Hepatocyte (in vitro differentiated cells): ENCODE measurements around the gene CYP1A2. TPM values are rescaled to one million over a fixed set of nuclear protein-coding genes. Genes with fewer than 3 reads are reported as not detected.
A peak's percentile ranks its signal among the peaks of the same experiment; 100 is the strongest.

ENCODE experiments used
- DNase-seq: peaks from one replicate; pipeline ENCODE4 v3.0.0-alpha.2; 2016; ENCODE audit warnings: low spot score
- H2AFZ ChIP-seq: fragments of 200-600 bp; sonication (generic); 2 replicates; pipeline ENCODE4 v1.6.0; 2016; ENCODE audit warnings: antibody characterized with exemption, mild to moderate bottlenecking
- H3K27ac ChIP-seq: fragments of 200-600 bp; sonication (generic); 2 replicates; pipeline ENCODE4 v1.5.1; 2016; ENCODE audit warnings: mild to moderate bottlenecking
- H3K27me3 ChIP-seq: fragments of 200-600 bp; sonication (generic); 2 replicates; pipeline ENCODE4 v1.6.1; 2016
- H3K36me3 ChIP-seq: fragments of 200-600 bp; sonication (generic); replicated peaks from 2 replicates; pipeline ENCODE4 v1.5.1; 2016; ENCODE audit warnings: low read depth; ENCODE audit not compliant: insufficient read depth
- H3K4me1 ChIP-seq: fragments of 200-600 bp; sonication (generic); 2 replicates; pipeline ENCODE4 v1.5.1; 2016; ENCODE audit warnings: mild to moderate bottlenecking, moderate library complexity; ENCODE audit not compliant: insufficient read depth
- H3K4me2 ChIP-seq: fragments of 200-600 bp; sonication (generic); 2 replicates; pipeline ENCODE4 v1.6.0; 2016
- H3K4me3 ChIP-seq: fragments of 200-600 bp; sonication (generic); 2 replicates; pipeline ENCODE4 v1.5.1; 2016; ENCODE audit warnings: mild to moderate bottlenecking
- H3K79me2 ChIP-seq: fragments of 200-600 bp; sonication (generic); 2 replicates; pipeline ENCODE4 v1.6.0; 2017; ENCODE audit warnings: mild to moderate bottlenecking
- H3K9me2 ChIP-seq: fragments of 200-600 bp; sonication (generic); replicated peaks from 2 replicates; pipeline ENCODE4 v1.6.0; 2017; ENCODE audit warnings: mild to moderate bottlenecking; ENCODE audit not compliant: insufficient read depth
- H3K9me3 ChIP-seq: fragments of 200-600 bp; sonication (generic); 2 replicates; pipeline ENCODE4 v1.5.1; 2016; ENCODE audit warnings: low read depth, mild to moderate bottlenecking
- H4K20me1 ChIP-seq: fragments of 200-600 bp; sonication (generic); 2 replicates; pipeline ENCODE4 v1.6.0; 2016; ENCODE audit warnings: mild to moderate bottlenecking; ENCODE audit not compliant: insufficient read depth, poor library complexity, severe bottlenecking
- EZH2 ChIP-seq: fragments of 200-600 bp; sonication (generic); IDR thresholded peaks from 2 replicates; pipeline ENCODE4 v1.6.1; 2016; ENCODE audit warnings: antibody characterized with exemption, mild to moderate bottlenecking, borderline replicate concordance
- EZH2phosphoT487 ChIP-seq: fragments of 200-600 bp; sonication (generic); IDR thresholded peaks from one replicate; pipeline ENCODE4 v1.6.1; 2018; ENCODE audit warnings: antibody characterized with exemption, mild to moderate bottlenecking, low read depth, moderate library complexity; ENCODE audit not compliant: unreplicated experiment, severe bottlenecking
- WGBS: methylation state at CpG from one replicate; pipeline ENCODE4 v1.1.6; 2016; ENCODE audit warnings: low lambda C conversion rate; ENCODE audit errors: missing lambda C conversion rate; 5-methylcytosine and 5-hydroxymethylcytosine counted together
- polyA plus RNA-seq: library from polyadenylated mRNA; unstranded; fragments of >200 nt; fragmentation: Nextera tagmentation; extraction: Ambion mirVana; gene quantifications from 2 replicates; pipeline ENCODE4 v1.2.1, GENCODE V29; 2016
- total RNA-seq: library from RNA; depleted of rRNA; stranded (reverse); fragments of >200 nt; gene quantifications from 2 replicates; pipeline ENCODE4 v1.2.3, GENCODE V29; 2014
- TF ChIP-seq, protein P1 (sequence below): fragments of 200-600 bp; sonication (generic); IDR thresholded peaks from 2 replicates; pipeline ENCODE4 v1.5.1; 2016; ENCODE audit warnings: antibody characterized with exemption, mild to moderate bottlenecking; ENCODE audit not compliant: poor library complexity

The CYP1A2 gene
- total and polyA plus RNA-seq, 2 experiments from 2014 or later: 0.17 TPM; not detected in 1

- H3K79me2 ChIP-seq: peaks cover 41% of the 10 kb centered on the region
- no peaks in the 10 kb centered on the region for H3K9me3 ChIP-seq
- DNase-seq: no peak
- H3K4me1 ChIP-seq: peaks cover 44% of the 10 kb centered on the region
- H4K20me1 ChIP-seq: peaks cover 29% of the 10 kb centered on the region
- H3K36me3 ChIP-seq: no peaks in the 10 kb centered on the region
- 65% methylated on average over 16 of the region's 16 CpGs for WGBS
- peak overlapping the region; percentile 55 for H3K27ac ChIP-seq
- peak overlapping the region; percentile 99 for H3K4me2 ChIP-seq
- H3K27me3 ChIP-seq: no peaks in the 10 kb centered on the region
- TF ChIP-seq, protein P1, sequence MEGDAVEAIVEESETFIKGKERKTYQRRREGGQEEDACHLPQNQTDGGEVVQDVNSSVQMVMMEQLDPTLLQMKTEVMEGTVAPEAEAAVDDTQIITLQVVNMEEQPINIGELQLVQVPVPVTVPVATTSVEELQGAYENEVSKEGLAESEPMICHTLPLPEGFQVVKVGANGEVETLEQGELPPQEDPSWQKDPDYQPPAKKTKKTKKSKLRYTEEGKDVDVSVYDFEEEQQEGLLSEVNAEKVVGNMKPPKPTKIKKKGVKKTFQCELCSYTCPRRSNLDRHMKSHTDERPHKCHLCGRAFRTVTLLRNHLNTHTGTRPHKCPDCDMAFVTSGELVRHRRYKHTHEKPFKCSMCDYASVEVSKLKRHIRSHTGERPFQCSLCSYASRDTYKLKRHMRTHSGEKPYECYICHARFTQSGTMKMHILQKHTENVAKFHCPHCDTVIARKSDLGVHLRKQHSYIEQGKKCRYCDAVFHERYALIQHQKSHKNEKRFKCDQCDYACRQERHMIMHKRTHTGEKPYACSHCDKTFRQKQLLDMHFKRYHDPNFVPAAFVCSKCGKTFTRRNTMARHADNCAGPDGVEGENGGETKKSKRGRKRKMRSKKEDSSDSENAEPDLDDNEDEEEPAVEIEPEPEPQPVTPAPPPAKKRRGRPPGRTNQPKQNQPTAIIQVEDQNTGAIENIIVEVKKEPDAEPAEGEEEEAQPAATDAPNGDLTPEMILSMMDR: no peak
- TF ChIP-seq EZH2 (no peak), EZH2phosphoT487 (no peak)
- no peak overlapping the region for H2AFZ ChIP-seq
- H3K9me2 ChIP-seq: no peaks in the 10 kb centered on the region
- no peak overlapping the region for H3K4me3 ChIP-seq
These were observed 32.1 kb downstream of the CYP1A2 start for GRCh38 chr15:74780523-74781430.

DNA sequence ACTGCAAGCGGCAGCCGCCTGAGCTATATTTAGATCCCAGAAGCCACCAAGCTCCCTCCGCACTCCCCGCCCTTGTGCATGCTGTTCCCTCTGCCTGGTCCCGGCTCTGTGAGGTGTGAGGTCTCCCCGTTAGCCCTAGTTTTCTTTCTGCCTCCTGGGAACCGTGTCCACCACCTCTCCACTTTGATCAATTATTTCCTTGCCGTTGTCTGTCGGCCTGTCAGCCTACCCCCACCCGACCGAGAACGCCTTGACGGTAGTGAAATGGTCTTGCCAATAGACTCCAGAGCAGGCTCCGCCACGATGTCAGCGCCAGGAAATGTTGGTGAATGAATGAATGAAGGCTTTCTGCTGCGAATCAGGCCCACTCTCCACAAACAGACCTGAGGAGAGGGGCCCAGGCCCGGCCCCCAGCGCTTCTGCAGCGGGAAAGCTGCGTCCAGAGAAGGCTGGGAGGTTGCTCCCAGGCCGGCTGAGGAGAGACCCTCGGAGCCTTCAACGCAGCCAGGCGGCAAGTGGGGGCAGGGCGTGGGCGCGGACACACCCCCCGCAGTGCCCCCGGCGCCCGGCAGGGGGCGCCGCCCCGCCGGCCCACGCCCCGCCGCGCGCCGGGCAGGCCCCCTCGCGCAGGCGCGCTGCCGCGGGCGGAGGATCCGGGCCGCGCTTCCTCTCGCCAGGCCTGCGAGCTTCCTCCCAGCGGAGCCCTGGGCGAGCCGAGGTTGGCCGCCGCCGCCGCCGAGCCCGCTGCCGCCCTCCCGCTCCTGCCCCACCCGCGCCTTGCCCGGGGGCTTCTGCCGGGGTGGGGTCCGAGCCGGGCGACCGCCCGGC lies 33.0 kb downstream of the CYP1A2 start, which contains the start of gene CSK:
Gene CSK (plus strand): TSS at position 650 of the 828 bp plus-strand sequence. CDS start 16,218 bp downstream, outside the sequence.
- peak within 1 kb of the TSS; percentile 60 for H3K27ac ChIP-seq
- H3K79me2 ChIP-seq: peaks cover 49% of the 10 kb centered on the region
- no peaks in the 10 kb centered on the region for H3K36me3 ChIP-seq
- peak within 1 kb of the TSS; percentile 99 for H3K4me2 ChIP-seq
- WGBS: 3% methylated on average over 31 of the region's 74 CpGs
- H2AFZ ChIP-seq: peak within 1 kb of the TSS; percentile 83
- H3K4me1 ChIP-seq: peaks cover 44% of the 10 kb centered on the region
- peak within 1 kb of the TSS; percentile 99 for H3K4me3 ChIP-seq
- H3K9me2 ChIP-seq: no peaks in the 10 kb centered on the region
- no peaks in the 10 kb centered on the region for H3K27me3 ChIP-seq
- no peaks in the 10 kb centered on the region for H3K9me3 ChIP-seq
- peaks cover 37% of the 10 kb centered on the region for H4K20me1 ChIP-seq
- TF ChIP-seq, protein P1: peak; percentile 47
- no peak for TF ChIP-seq EZH2phosphoT487
- TF ChIP-seq EZH2: no peak
- DNase-seq: peak; percentile 92

DNA sequence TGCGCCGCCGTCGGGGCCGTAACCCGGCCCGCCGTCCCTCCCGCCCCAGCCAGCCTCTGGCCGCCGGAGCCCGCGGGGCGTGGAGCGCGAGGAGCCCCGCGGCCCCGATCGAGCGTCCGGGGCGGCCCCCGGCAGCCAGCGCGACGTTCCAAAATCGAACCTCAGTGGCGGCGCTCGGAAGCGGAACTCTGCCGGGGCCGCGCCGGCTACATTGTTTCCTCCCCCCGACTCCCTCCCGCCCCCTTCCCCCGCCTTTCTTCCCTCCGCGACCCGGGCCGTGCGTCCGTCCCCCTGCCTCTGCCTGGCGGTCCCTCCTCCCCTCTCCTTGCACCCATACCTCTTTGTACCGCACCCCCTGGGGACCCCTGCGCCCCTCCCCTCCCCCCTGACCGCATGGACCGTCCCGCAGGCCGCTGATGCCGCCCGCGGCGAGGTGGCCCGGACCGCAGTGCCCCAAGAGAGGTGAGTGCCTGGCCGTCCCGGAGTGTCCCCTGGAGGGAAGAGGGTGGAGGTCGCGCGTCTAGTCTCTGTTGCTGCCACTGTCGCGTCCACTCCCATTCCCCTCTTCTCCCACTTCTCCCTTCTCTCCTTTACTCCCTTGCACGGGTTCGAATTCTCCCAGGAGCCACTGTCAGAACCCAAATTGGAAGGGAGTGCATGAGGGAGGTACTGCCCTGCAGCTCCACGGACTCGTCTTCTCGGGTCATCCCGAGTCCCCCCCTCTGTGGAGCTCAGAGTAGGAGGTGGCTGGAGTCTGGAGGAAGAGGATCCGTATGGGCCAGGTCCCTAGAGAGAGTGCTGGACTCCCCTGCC lies 33.8 kb downstream of the CYP1A2 start:
- TF ChIP-seq EZH2: no peak
- TF ChIP-seq EZH2phosphoT487: no peak
- TF ChIP-seq, protein P1: no peak
- no peaks in the 10 kb centered on the region for H3K36me3 ChIP-seq
- H3K4me2 ChIP-seq: peak overlapping the region; percentile 98
- DNase-seq: peak; percentile 52
- no peaks in the 10 kb centered on the region for H3K9me3 ChIP-seq
- H3K4me1 ChIP-seq: peaks cover 46% of the 10 kb centered on the region
- peaks cover 58% of the 10 kb centered on the region for H3K79me2 ChIP-seq
- peak overlapping the region; percentile 83 for H2AFZ ChIP-seq
- no peaks in the 10 kb centered on the region for H3K27me3 ChIP-seq
- H3K9me2 ChIP-seq: no peaks in the 10 kb centered on the region
- H4K20me1 ChIP-seq: peaks cover 45% of the 10 kb centered on the region
- H3K4me3 ChIP-seq: peak overlapping the region; percentile 99
- WGBS: 2% methylated on average over 12 of the region's 72 CpGs
- H3K27ac ChIP-seq: peak overlapping the region; percentile 60
